Trophoblast cell (in vitro differentiated cells and primary cell): ENCODE measurements around the gene SPATA12.

Experiments used
- DNase-seq, 2 donors: peaks; one replicate each; pipeline ENCODE4 v3.0.0-alpha.2; 2016
- H2AFZ ChIP-seq: 2 replicates; pipeline ENCODE4 v1.6.1; 2013; ENCODE audit warnings: low read length, moderate library complexity, mild to moderate bottlenecking; ENCODE audit not compliant: insufficient read depth, poor library complexity
- H2AK5ac ChIP-seq: 2 replicates; pipeline ENCODE4 v1.6.1; 2013; ENCODE audit warnings: mild to moderate bottlenecking, low read length
- H2BK120ac ChIP-seq: 2 replicates; pipeline ENCODE4 v1.6.1; 2013; ENCODE audit warnings: low read length, mild to moderate bottlenecking, moderate library complexity; ENCODE audit not compliant: insufficient read depth, poor library complexity
- H2BK12ac ChIP-seq: 2 replicates; pipeline ENCODE4 v1.6.1; 2013; ENCODE audit warnings: mild to moderate bottlenecking, low read length, moderate library complexity
- H2BK5ac ChIP-seq: 2 replicates; pipeline ENCODE4 v1.6.1; 2013; ENCODE audit warnings: low read length, low read depth, moderate library complexity, mild to moderate bottlenecking; ENCODE audit not compliant: poor library complexity
- H3K14ac ChIP-seq: 2 replicates; pipeline ENCODE4 v1.6.1; 2013; ENCODE audit warnings: mild to moderate bottlenecking, low read length
- H3K18ac ChIP-seq: 2 replicates; pipeline ENCODE4 v1.6.1; 2013; ENCODE audit warnings: mild to moderate bottlenecking, low read length
- H3K23ac ChIP-seq: 2 replicates; pipeline ENCODE4 v1.6.1; 2013; ENCODE audit warnings: low read length
- H3K27ac ChIP-seq: 2 replicates; pipeline ENCODE4 v1.5.1; 2013; ENCODE audit warnings: low read depth, mild to moderate bottlenecking, inconsistent platforms, low read length, moderate library complexity
- H3K27me3 ChIP-seq: 2 replicates; pipeline ENCODE4 v1.6.1; 2013; ENCODE audit warnings: inconsistent platforms, mild to moderate bottlenecking, low read length, moderate library complexity; ENCODE audit not compliant: insufficient read depth
- H3K36me3 ChIP-seq, 2 experiments: 1 replicate in 1 of 2; 2 replicates in 1 of 2; pipeline ENCODE4 v1.6.1; 2013; ENCODE audit warnings: low read length in 2 of 2, mild to moderate bottlenecking in 2 of 2, moderate library complexity in 1 of 2; ENCODE audit not compliant: insufficient read depth in 2 of 2, control insufficient read depth in 1 of 2
- H3K4ac ChIP-seq: 2 replicates; pipeline ENCODE4 v1.6.1; 2013; ENCODE audit warnings: low read depth, mild to moderate bottlenecking, low read length, moderate library complexity
- H3K4me1 ChIP-seq, 2 experiments: 1 replicate in 1 of 2; 2 replicates in 1 of 2; pipeline ENCODE4 v1.6.1; 2013; ENCODE audit warnings: low read length in 2 of 2, mild to moderate bottlenecking in 2 of 2, moderate library complexity in 1 of 2; ENCODE audit not compliant: insufficient read depth in 2 of 2, control insufficient read depth in 1 of 2
- H3K4me2 ChIP-seq: 2 replicates; pipeline ENCODE4 v1.6.1; 2013; ENCODE audit warnings: inconsistent platforms, mild to moderate bottlenecking, low read length, moderate library complexity
- H3K4me3 ChIP-seq: 2 replicates; pipeline ENCODE4 v1.5.1; 2013; ENCODE audit warnings: mild to moderate bottlenecking, low read depth, low read length, inconsistent platforms
- H3K79me1 ChIP-seq: one replicate; pipeline ENCODE4 v1.6.1; 2013; ENCODE audit warnings: low read length
- H3K79me2 ChIP-seq: 2 replicates; pipeline ENCODE4 v1.6.1; 2013; ENCODE audit warnings: low read length, mild to moderate bottlenecking; ENCODE audit not compliant: control insufficient read depth, insufficient read depth, poor library complexity
- H3K9ac ChIP-seq: 2 replicates; pipeline ENCODE4 v1.6.1; 2013; ENCODE audit warnings: mild to moderate bottlenecking, low read length
- H3K9me3 ChIP-seq: 2 replicates; pipeline ENCODE4 v1.6.1; 2013; ENCODE audit warnings: low read depth, mild to moderate bottlenecking, control low read depth, inconsistent platforms, low read length; ENCODE audit not compliant: insufficient read depth
- H4K12ac ChIP-seq: 2 replicates; pipeline ENCODE4 v1.6.1; 2013; ENCODE audit warnings: low read depth, mild to moderate bottlenecking, low read length, moderate library complexity
- H4K8ac ChIP-seq: 2 replicates; pipeline ENCODE4 v1.6.1; 2013; ENCODE audit warnings: low read depth, mild to moderate bottlenecking, low read length, moderate library complexity
- H4K91ac ChIP-seq: one replicate; pipeline ENCODE4 v1.6.1; 2013; ENCODE audit warnings: low read depth, mild to moderate bottlenecking, low read length, moderate library complexity
- WGBS: extraction: QIAGEN DNeasy Blood & Tissue Kit; methylation state at CpG from one replicate; pipeline ENCODE4 v1.1.7; 2013; ENCODE audit warnings: missing lambda C conversion rate; ENCODE audit not compliant: insufficient read length, insufficient coverage; ENCODE audit errors: extremely low coverage; 5-methylcytosine and 5-hydroxymethylcytosine counted together

The SPATA12 gene

DNA sequence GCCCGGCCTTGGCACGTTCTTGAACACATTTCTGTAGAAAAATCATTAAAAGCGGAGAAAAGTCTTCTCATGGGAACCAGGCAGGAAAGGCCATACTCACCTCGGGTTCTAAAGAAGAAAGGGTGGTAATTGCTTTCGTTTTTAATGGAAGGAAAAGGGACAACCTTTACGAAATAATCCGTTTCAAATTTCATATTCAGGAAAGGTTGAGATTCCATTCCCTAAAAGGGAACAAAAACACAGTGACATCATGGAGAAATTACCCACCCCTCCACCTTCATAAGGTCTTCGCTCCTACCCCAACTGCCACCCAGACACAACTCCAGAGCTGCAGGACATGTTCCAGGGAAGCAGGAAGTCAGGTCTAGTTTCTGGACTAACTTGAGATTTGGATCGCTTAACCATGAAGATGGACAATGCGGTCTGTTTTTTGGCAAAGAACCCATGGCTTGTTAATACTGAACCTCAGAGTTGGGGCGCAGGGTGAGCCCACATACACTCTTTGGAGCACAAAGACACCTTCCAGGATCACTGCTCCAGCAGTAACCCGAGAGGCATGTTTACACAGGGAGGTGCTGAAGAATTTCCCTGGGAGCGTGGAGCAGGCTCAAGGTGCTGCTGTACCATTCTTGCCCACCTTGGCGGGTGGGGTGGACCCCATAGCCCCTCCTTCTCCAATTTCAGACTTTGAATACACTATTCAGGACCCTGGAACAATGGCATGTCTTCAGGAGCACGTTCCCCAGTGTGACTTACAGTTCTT, 49.2 kb downstream of the SPATA12 start:
- peak in 1 of 2 donors; percentile 14 for DNase-seq
- Histone ChIP-seq H3K14ac (no peak overlapping the region), H3K79me2 (no peaks in the 10 kb centered on the region), H2BK12ac (no peak overlapping the region), H3K4me2 (no peak overlapping the region), H3K9me3 (no peaks in the 10 kb centered on the region), H4K12ac (no peak overlapping the region), H2AK5ac (no peak overlapping the region), H3K9ac (no peak overlapping the region), H2AFZ (no peak overlapping the region), H3K79me1 (no peaks in the 10 kb centered on the region), H4K91ac (no peak overlapping the region), H3K23ac (no peak overlapping the region), H2BK5ac (no peak overlapping the region), H3K36me3 (peaks cover 0 to 1% of the 10 kb centered on the region in 2 experiments), H3K4me1 (no peaks in the 10 kb centered on the region), H2BK120ac (no peak overlapping the region), H3K4me3 (no peak overlapping the region), H3K27ac (no peak overlapping the region), H3K27me3 (no peaks in the 10 kb centered on the region), H4K8ac (peak overlapping the region; percentile 9), H3K18ac (no peak overlapping the region), H3K4ac (no peak overlapping the region)
- no CpG with 5 or more reads among the region's 15 CpGs for WGBS

- H2AFZ ChIP-seq: no peak overlapping the region
- no peak overlapping the region for H3K23ac ChIP-seq
- H4K91ac ChIP-seq: no peak overlapping the region
- no peak overlapping the region for H4K8ac ChIP-seq
- no peak for DNase-seq
- no peak overlapping the region for H3K4ac ChIP-seq
- H2BK120ac ChIP-seq: no peak overlapping the region
- no peaks in the 10 kb centered on the region for H3K79me1 ChIP-seq
- H3K27me3 ChIP-seq: no peaks in the 10 kb centered on the region
- H3K4me2 ChIP-seq: no peak overlapping the region
- H3K18ac ChIP-seq: no peak overlapping the region
- H3K9me3 ChIP-seq: no peaks in the 10 kb centered on the region
- H2BK12ac ChIP-seq: no peak overlapping the region
- H3K27ac ChIP-seq: no peak overlapping the region
- no peaks in the 10 kb centered on the region for H3K4me1 ChIP-seq
- no peak overlapping the region for H3K9ac ChIP-seq
- H3K14ac ChIP-seq: no peak overlapping the region
- no peak overlapping the region for H2AK5ac ChIP-seq
- H2BK5ac ChIP-seq: no peak overlapping the region
- H4K12ac ChIP-seq: no peak overlapping the region
- H3K4me3 ChIP-seq: no peak overlapping the region
- no peaks in the 10 kb centered on the region for H3K79me2 ChIP-seq
- no CpG with 5 or more reads among the region's 4 CpGs for WGBS
- H3K36me3 ChIP-seq: peaks cover 0 to 1% of the 10 kb centered on the region in 2 experiments
Measured at GRCh38 chr3:57110214-57110613, 49.8 kb downstream of the SPATA12 start.

- Histone ChIP-seq H3K9ac (no peak overlapping the region), H3K79me2 (no peaks in the 10 kb centered on the region), H3K9me3 (no peaks in the 10 kb centered on the region), H3K79me1 (no peaks in the 10 kb centered on the region), H2BK120ac (no peak overlapping the region), H3K27me3 (no peaks in the 10 kb centered on the region), H3K14ac (no peak overlapping the region), H2AK5ac (no peak overlapping the region), H3K4me1 (no peaks in the 10 kb centered on the region), H4K91ac (no peak overlapping the region), H3K27ac (no peak overlapping the region), H3K23ac (no peak overlapping the region), H3K4me3 (no peak overlapping the region), H3K36me3 (peaks cover 0 to 1% of the 10 kb centered on the region in 2 experiments), H3K4me2 (no peak overlapping the region), H2BK12ac (no peak overlapping the region), H4K8ac (no peak overlapping the region), H3K4ac (no peak overlapping the region), H3K18ac (no peak overlapping the region), H2AFZ (no peak overlapping the region), H4K12ac (no peak overlapping the region), H2BK5ac (no peak overlapping the region)
- no peak for DNase-seq
- WGBS: no CpG with 5 or more reads among the region's 14 CpGs
Measured at GRCh38 chr3:57110798-57111197, 50.3 kb downstream of the SPATA12 start.

DNA sequence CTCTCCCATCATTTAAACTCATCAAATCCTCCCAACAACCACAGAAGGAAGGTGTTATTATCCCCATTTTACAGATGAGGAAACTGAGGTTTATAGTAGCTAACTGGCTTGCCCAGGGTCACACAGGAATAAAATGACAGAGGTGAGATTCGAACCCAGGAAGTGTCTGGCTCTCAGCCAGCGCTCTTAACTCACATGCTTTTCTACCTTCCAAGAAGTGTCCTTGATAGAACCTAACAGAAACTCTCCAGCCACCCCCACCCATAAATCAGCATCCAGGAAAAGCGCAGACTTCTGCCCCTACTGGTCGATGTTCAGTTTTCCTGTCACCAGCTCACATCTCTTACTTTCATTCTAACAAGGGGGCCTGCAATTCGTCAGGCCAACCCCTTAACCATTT, 51.7 kb downstream of the SPATA12 start:
- H3K4me3 ChIP-seq: no peak overlapping the region
- no peak overlapping the region for H4K12ac ChIP-seq
- no peak overlapping the region for H3K27ac ChIP-seq
- no peaks in the 10 kb centered on the region for H3K4me1 ChIP-seq
- no peak overlapping the region for H4K8ac ChIP-seq
- no peak overlapping the region for H2BK12ac ChIP-seq
- H3K9me3 ChIP-seq: no peaks in the 10 kb centered on the region
- H3K9ac ChIP-seq: no peak overlapping the region
- no peak overlapping the region for H3K4me2 ChIP-seq
- no peak overlapping the region for H3K23ac ChIP-seq
- no CpG with 5 or more reads among the region's 5 CpGs for WGBS
- no peak overlapping the region for H3K14ac ChIP-seq
- H2AK5ac ChIP-seq: no peak overlapping the region
- peaks cover 0 to 1% of the 10 kb centered on the region in 2 experiments for H3K36me3 ChIP-seq
- H3K79me1 ChIP-seq: no peaks in the 10 kb centered on the region
- H2BK120ac ChIP-seq: no peak overlapping the region
- no peak overlapping the region for H4K91ac ChIP-seq
- H3K4ac ChIP-seq: no peak overlapping the region
- H2AFZ ChIP-seq: no peak overlapping the region
- no peaks in the 10 kb centered on the region for H3K27me3 ChIP-seq
- DNase-seq: peak in 1 of 2 donors; percentile 11
- H3K79me2 ChIP-seq: no peaks in the 10 kb centered on the region
- H3K18ac ChIP-seq: no peak overlapping the region
- no peak overlapping the region for H2BK5ac ChIP-seq
